NOMO-1 treated with DMSO at 0.1 percent for 48 hours (cell line): ENCODE results near the gene SNX15.

Source experiments
- DNase-seq: peaks from one replicate; lab custom pipeline; 2025; ENCODE audit not compliant: unreplicated experiment; lab: John Stamatoyannopoulos, UW

The SNX15 gene

GRCh38 chr11:65083134-65083833, 56.0 kb downstream of the SNX15 start:
- no peak for DNase-seq

- DNase-seq = peak; percentile 95
Measured at GRCh38 chr11:65083834-65084597, 56.8 kb downstream of the SNX15 start, which contains the start of the genes CDCA5 and ZFPL1. Gene CDCA5 (minus strand): TSS chr11:65084040. CDS start chr11:65083978, 62 bp downstream. Gene ZFPL1 (plus strand): TSS chr11:65084222. CDS start chr11:65084699, 477 bp downstream.

GRCh38 chr11:65084598-65085375, 57.5 kb downstream of the SNX15 start:
- DNase-seq = no peak

DNA sequence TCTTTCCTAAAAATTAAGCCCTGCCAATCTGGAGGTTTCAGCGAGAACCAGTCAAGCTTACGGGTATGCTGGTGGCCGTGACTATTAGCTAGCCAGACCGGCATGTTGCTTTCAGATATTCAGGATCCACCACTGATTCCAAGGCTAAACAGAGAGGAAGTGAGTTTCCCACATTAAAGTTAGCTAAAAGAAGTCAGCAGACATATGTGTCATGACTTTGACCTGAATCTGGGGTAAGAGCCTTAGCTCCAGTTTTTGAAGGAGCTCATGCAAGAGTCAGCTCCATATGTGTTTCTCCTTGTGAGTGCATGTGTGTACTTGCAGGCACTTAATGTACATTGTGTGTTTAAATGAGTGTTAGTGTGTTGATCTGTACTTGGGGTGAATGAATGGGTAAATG, 58.2 kb downstream of the SNX15 start:
- no peak for DNase-seq

DNA sequence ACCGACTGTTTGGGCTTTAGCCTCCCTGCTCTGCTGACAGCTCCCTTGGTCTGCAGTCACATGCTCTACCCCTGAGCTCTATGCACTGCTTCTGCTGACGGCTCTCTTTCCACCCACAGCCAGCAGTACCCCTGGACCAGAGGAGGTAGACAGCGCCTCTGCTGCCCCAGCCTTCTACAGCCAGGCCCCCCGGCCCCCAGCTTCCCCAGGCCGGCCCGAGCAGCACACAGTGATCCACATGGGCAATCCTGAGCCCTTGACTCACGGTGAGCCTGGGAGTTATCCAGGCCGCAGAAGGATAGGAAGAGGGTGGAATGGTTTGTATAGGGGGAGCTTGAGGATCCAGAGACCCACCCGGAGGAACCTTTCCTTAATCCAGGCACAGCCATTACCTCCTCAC, 59.6 kb downstream of the SNX15 start:
- DNase-seq = no peak

- DNase-seq = no peak
Measured at GRCh38 chr11:65087216-65087615, 60.0 kb downstream of the SNX15 start.

DNA sequence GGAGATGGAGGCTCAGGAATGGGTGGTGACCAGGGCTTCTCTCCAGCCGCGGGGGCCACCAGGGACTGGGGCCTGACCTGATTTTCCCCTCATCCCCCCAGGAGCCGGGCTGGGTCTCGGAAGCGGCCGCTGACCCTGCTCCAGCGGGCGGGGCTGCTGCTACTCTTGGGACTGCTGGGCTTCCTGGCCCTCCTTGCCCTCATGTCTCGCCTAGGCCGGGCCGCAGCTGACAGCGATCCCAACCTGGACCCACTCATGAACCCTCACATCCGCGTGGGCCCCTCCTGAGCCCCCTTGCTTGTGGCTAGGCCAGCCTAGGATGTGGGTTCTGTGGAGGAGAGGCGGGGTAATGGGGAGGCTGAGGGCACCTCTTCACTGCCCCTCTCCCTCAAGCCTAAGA, 60.6 kb downstream of the SNX15 start:
- DNase-seq = no peak

DNA sequence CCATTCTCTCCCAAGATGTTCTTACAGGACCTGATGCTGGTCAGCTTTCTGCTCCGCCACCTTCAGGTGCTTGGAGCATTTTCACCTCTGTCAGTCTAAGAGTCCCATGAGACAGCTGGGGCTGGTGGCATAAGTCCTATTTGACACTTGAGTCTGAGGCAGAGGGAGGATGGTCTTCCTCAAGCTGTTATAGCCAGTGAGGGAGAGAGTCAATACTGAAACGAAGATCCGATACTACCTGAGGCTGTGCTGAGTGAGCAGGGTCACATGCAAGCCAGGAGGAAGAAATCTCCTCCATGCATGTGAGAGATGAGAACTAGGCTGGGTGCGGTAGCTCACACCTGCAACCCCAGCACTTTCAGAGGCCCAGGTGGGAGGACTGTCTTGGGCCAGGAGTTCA, 62.4 kb downstream of the SNX15 start:
- DNase-seq = no peak
